GM12878 (cell line): ENCODE results near the gene TBCD. TPM values are rescaled to one million over a fixed set of nuclear protein-coding genes. Genes with fewer than 3 reads are reported as not detected.

Experiments
- ATAC-seq: fragments of 200-7000 bp; cut with Tn5 transposase; 3 replicates; pipeline ENCODE4 v1.9.1; 2020; ENCODE audit warnings: mild to moderate bottlenecking, moderate library complexity
- BruUV-seq: library from RNA; stranded (reverse); fragments of 400-500 nt; replicated peaks from 2 replicates; lab custom pipeline; 2021; lab: Mats Ljungman, UMichigan
- CTCF ChIA-PET: fragments of 300-600 bp; sonication (Branson Sonifier 250); formaldehyde crosslinking; extraction: SDS; loops from one replicate; lab custom pipeline; 2021; ENCODE audit warnings: inconsistent platforms; lab: Yijun Ruan, JAX
- POLR2A ChIA-PET: fragments of 350-600 bp; formaldehyde crosslinking; extraction: SDS; loops from one replicate; lab custom pipeline; 2021; ENCODE audit warnings: inconsistent platforms; lab: Charles Lee
- RAD21 ChIA-PET: fragments of 300-600 bp; sonication (Branson Sonifier 250); formaldehyde crosslinking; loops from one replicate; lab custom pipeline; 2023; ENCODE audit warnings: antibody characterized with exemption; ENCODE audit not compliant: unreplicated experiment; lab: Charles Lee
- SMC1A ChIA-PET: fragments of 300-600 bp; sonication (Branson Sonifier 250); formaldehyde crosslinking; loops from one replicate; lab custom pipeline; 2023; ENCODE audit not compliant: unreplicated experiment, uncharacterized antibody; lab: Charles Lee
- DNase-seq: peaks from one replicate; pipeline ENCODE4 v3.0.0-alpha.2; 2011; ENCODE audit warnings: low read depth, low spot score
- FAIRE-seq: peaks from 3 replicates; lab custom pipeline; 2011; peaks lifted over from hg19 to GRCh38; lab: Jason Lieb, UNC
- H2AFZ ChIP-seq: 2 replicates; pipeline ENCODE4 v1.6.0; 2011; ENCODE audit warnings: low read depth, low read length, control low read depth; ENCODE audit not compliant: control insufficient read depth
- H3K27ac ChIP-seq: 2 replicates; pipeline ENCODE4 v1.5.1; 2011; ENCODE audit warnings: control low read depth; ENCODE audit not compliant: control insufficient read depth, insufficient read depth
- H3K27me3 ChIP-seq, 2 experiments: replicated peaks in 1 of 2; 2 replicates each; pipeline versions ENCODE4 v1.6.0 to v1.6.1; 2011; ENCODE audit warnings: low read length in 1 of 2; ENCODE audit not compliant: control insufficient read depth in 2 of 2, insufficient read depth in 2 of 2
- H3K36me3 ChIP-seq, 2 experiments: 2 replicates each; pipeline ENCODE4 v1.5.1; 2011; ENCODE audit warnings: low read length in 1 of 2; ENCODE audit not compliant: control insufficient read depth in 2 of 2, insufficient read depth in 2 of 2
- H3K4me1 ChIP-seq: 2 replicates; pipeline ENCODE4 v1.6.1; 2011; ENCODE audit warnings: mild to moderate bottlenecking, low read length, moderate library complexity, mixed read lengths; ENCODE audit not compliant: control insufficient read depth, insufficient read depth
- H3K4me2 ChIP-seq: 2 replicates; pipeline ENCODE4 v1.6.0; 2011; ENCODE audit warnings: control low read depth; ENCODE audit not compliant: control insufficient read depth, insufficient read depth
- H3K4me3 ChIP-seq: fragments of 200-600 bp; sonication (generic); 2 replicates; pipeline ENCODE4 v1.5.1; 2016
- H3K79me2 ChIP-seq: 2 replicates; pipeline ENCODE4 v1.6.0; 2011; ENCODE audit warnings: low read length; ENCODE audit not compliant: control insufficient read depth, insufficient read depth
- H3K9ac ChIP-seq: 2 replicates; pipeline ENCODE4 v1.8.0; 2011; ENCODE audit warnings: low read length, control low read depth, mixed read lengths; ENCODE audit not compliant: control insufficient read depth, insufficient read depth
- H3K9me3 ChIP-seq: replicated peaks from 3 replicates; pipeline ENCODE4 v1.5.1; 2011; ENCODE audit warnings: mild to moderate bottlenecking, low read length; ENCODE audit not compliant: control insufficient read depth, insufficient read depth
- H4K20me1 ChIP-seq: 2 replicates; pipeline ENCODE4 v1.6.0; 2011; ENCODE audit not compliant: control insufficient read depth, insufficient read depth
- ATF2 ChIP-seq: IDR thresholded peaks from 2 replicates; pipeline ENCODE4 v1.6.1; 2012; ENCODE audit warnings: low read length, inconsistent platforms
- BCL3 ChIP-seq: IDR thresholded peaks from 2 replicates; pipeline ENCODE4 v1.6.1; 2011; ENCODE audit warnings: borderline replicate concordance, low read depth, mild to moderate bottlenecking, moderate library complexity, low read length; ENCODE audit not compliant: insufficient read depth, poor library complexity, severe bottlenecking
- CHD1 ChIP-seq: IDR thresholded peaks from 2 replicates; pipeline ENCODE4 v1.6.1; 2012; ENCODE audit warnings: low read depth, low read length, improper control_type of control experiment
- PBX3 ChIP-seq: IDR thresholded peaks from 2 replicates; pipeline ENCODE4 v1.6.1; 2011; ENCODE audit warnings: mild to moderate bottlenecking, low read depth, low read length, moderate library complexity; ENCODE audit not compliant: insufficient replicate concordance
- POLR2A ChIP-seq: IDR thresholded peaks from 2 replicates; pipeline ENCODE4 v1.6.1; 2011; ENCODE audit warnings: low read depth, mild to moderate bottlenecking, low read length
- USF1 ChIP-seq: IDR thresholded peaks from 2 replicates; pipeline ENCODE4 v1.6.1; 2011; ENCODE audit warnings: borderline replicate concordance, low read depth, mild to moderate bottlenecking, moderate library complexity, mixed read lengths, low read length; ENCODE audit not compliant: insufficient read depth; ENCODE audit errors: extremely low read length
- WGBS: methylation state at CpG from one replicate; pipeline ENCODE4 v1.1.6; 2016; ENCODE audit warnings: low lambda C conversion rate; ENCODE audit not compliant: insufficient replicate concordance, insufficient coverage; ENCODE audit errors: missing lambda C conversion rate; 5-methylcytosine and 5-hydroxymethylcytosine counted together
- in situ Hi-C: fragments of 300-500 bp; cut with MboI; formaldehyde crosslinking; loops from 9 replicates; pipeline ENCODE4 v1.14.3; 2018; ENCODE audit warnings: mixed read lengths
- intact Hi-C: fragments of 100-400 bp; cut with micrococcal nuclease; formaldehyde crosslinking; loops from one replicate; pipeline ENCODE4 v1.14.2; 2022; ENCODE audit not compliant: unreplicated experiment
- polyA plus RNA-seq, 11 experiments: library from polyadenylated mRNA; depleted of rRNA in 4 of 11; unstranded in 6 of 11; stranded (reverse) in 5 of 11; fragments of >200 nt; fragmentation: Nextera tagmentation in 4 of 11; fragmentation: Illumina TruSeq in 1 of 11; extraction: Ambion mirVana in 4 of 11; extraction: Trizol in 1 of 11; gene quantifications; 1 replicate in 1 of 11; 2 replicates in 10 of 11; pipeline versions ENCODE4 v1.2.1 to v1.2.3, GENCODE V29; 2011 to 2016; ENCODE audit warnings: inconsistent platforms in 2 of 11, missing spikeins in 2 of 11, low read depth in 1 of 11
- total RNA-seq, 4 experiments: library from RNA; depleted of rRNA in 3 of 4; stranded (reverse); fragments of >200 nt in 3 of 4; fragmentation: Illumina TruSeq in 1 of 4; extraction: Trizol in 1 of 4; gene quantifications; 2 replicates each; pipeline versions ENCODE4 v1.2.1 to v1.2.3, GENCODE V29; 2013 to 2021

Gene TBCD
- total and polyA plus RNA-seq, 10 of the 15 experiments (the other 5 are each of a cell fraction or from before 2014, with no cell fraction given), result 10.3 to 114 (median 52.4) TPM

- no peak for FAIRE-seq
- no peak overlapping the region for H2AFZ ChIP-seq
- no peak for TF ChIP-seq PBX3
- TF ChIP-seq USF1, result no peak
- no peak for TF ChIP-seq ATF2
- no peak for TF ChIP-seq CHD1
- TF ChIP-seq BCL3, result peak; percentile 88
- TF ChIP-seq POLR2A, result no peak
- ChIA-PET CTCF (no interaction called here), SMC1A (interaction anchor here (1.0 kb wide), 1 partner anchor 24 kb away, joined by 3 read pairs; no protein-coding TSS in a partner anchor), POLR2A (no interaction called here), RAD21 (no interaction called here)
- H3K36me3 ChIP-seq, result peaks cover 0 to 7% of the 10 kb centered on the region in 2 experiments; a peak in 2 of 4 replicates
- no peaks in the 10 kb centered on the region for H3K4me1 ChIP-seq
- DNase-seq, result no peak
- no peak overlapping the region for H3K27ac ChIP-seq
- no peaks in the 10 kb centered on the region for H4K20me1 ChIP-seq
- no peak overlapping the region for H3K4me2 ChIP-seq
- 98% methylated on average over 14 of the region's 19 CpGs for WGBS
- in situ Hi-C loops (no loop called here), intact Hi-C loops (no loop called here)
- no peaks in the 10 kb centered on the region; the same call in 2 of the 3 replicates for H3K9me3 ChIP-seq
- H3K9ac ChIP-seq, result no peak overlapping the region
- no peaks in the 10 kb centered on the region for H3K27me3 ChIP-seq
- ATAC-seq, result no peak
- no TSS peak for BruUV-seq
- no peaks in the 10 kb centered on the region for H3K79me2 ChIP-seq
- no peak overlapping the region for H3K4me3 ChIP-seq
Observed at GRCh38 chr17:82805823-82806222, 54.0 kb downstream of the TBCD start.
